Measurements from ENCODE around the gene IGSF8.

Gene IGSF8

DNA sequence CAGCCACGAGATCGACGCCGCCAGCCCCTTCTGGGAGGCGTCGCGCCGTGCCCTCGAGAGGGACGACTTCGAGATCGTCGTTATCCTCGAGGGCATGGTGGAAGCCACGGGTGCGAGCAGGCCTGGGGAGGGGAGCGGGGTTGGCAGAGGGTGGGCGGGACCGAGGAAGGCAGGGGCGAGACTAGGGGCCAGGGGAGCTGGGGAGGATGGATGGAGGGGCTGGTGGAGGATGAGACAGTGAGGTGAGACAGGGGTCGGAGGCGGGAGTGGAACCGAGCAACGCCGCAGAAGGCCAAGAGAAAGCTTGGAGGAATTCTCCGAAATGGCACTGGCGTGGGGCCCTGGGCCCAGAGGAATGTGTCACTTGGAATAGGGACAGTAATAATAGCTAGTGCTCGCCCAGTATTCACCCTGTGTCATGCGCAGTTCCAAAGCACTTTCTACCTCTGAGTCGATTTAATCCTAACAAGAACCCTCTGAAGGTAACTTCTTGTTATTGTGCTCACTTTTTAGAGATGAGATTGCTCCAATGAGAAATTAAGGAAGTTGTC, 13.6 kb downstream of the IGSF8 start:
- DNase-seq, result no peak

DNA sequence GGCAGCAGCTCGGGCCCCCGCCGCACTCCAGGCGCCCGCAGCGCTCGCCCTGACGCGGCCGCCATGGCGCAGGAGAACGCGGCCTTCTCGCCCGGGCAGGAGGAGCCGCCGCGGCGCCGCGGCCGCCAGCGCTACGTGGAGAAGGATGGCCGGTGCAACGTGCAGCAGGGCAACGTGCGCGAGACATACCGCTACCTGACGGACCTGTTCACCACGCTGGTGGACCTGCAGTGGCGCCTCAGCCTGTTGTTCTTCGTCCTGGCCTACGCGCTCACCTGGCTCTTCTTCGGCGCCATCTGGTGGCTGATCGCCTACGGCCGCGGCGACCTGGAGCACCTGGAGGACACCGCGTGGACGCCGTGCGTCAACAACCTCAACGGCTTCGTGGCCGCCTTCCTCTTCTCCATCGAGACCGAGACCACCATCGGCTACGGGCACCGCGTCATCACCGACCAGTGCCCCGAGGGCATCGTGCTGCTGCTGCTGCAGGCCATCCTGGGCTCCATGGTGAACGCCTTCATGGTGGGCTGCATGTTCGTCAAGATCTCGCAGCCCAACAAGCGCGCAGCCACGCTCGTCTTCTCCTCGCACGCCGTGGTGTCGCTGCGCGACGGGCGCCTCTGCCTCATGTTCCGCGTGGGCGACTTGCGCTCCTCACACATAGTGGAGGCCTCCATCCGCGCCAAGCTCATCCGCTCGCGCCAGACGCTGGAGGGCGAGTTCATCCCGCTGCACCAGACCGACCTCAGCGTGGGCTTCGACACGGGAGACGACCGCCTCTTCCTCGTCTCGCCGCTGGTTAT, 14.2 kb downstream of the IGSF8 start:
- DNase-seq, result peak; percentile 71

DNA sequence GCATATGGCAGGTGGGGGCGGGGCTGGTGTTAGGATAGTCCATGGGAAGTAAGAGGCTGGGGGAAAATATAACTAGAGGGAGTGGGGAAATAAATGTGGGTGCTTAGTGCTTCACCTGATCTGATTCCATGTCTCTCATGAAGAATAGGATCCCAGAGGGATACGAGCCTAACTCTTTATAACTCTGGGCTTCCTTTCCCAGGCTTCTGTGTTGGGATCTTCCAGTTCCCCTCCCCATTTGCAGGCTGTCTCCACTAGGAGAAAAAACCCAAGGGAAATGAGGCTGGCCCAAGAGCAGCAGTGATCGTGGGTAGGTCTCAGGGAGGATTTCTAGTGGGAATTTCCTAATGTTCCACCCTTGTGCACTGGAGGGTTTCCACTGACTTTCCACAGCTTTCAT, 15.5 kb downstream of the IGSF8 start:
- DNase-seq, result no peak

DNA sequence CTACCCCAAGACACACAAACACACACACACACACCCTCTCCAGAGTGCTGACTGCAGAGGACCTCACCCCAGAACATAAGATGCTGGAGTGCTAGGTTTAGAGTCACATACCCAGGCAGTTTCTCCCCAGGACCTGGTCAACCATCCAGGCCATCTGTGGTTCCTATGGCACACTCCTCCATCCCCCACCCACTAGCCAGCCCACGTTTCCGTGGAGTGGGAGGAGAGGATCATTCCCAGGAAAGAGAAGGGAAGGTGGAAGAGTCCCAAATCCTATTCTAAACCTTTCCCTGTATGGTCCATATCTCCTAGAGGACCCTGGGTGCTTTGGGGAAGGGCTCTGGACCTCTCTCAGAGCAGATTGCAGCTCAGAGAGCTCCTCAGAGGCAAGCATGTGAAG, 15.9 kb downstream of the IGSF8 start:
- no peak for DNase-seq

DNA sequence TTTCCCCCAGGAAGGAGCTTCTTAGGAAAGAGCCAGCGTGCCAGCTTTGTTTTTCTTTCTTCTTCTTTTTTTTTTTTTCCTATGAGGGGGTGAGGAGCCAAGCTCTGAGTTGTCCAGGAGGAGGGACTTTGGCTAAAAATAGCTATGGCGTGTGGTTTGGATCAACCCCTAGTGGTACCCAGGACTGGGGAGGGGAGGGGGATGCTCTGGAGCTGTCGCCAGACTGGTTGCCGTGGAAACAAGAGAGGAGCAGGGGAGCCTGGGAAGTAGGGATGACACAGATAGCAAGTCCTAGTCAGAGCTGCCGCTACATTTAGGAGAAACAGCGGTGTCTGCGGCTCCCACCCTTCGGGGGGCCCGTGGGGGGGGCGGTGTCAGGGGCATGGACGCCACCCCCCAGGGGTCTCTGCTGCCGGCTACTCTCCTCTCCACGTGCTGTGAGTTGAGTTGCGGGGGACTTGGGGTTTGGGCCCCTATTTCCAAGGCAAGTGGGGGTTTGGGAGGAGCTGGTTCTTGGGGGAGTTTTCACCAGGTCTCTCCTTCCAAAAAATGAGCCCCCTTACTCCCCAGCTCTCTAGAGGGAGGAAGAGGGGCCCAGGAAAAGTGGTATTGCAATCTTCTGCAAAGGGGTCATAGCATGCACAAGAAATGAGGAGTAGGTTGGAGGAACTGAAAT, 17.0 kb downstream of the IGSF8 start, which contains the start of gene KCNJ9:
Gene KCNJ9, plus strand, starts transcription at position 278 of the 676 bp plus-strand sequence. CDS start 2,493 bp downstream, outside the sequence.
- DNase-seq, result no peak

DNA sequence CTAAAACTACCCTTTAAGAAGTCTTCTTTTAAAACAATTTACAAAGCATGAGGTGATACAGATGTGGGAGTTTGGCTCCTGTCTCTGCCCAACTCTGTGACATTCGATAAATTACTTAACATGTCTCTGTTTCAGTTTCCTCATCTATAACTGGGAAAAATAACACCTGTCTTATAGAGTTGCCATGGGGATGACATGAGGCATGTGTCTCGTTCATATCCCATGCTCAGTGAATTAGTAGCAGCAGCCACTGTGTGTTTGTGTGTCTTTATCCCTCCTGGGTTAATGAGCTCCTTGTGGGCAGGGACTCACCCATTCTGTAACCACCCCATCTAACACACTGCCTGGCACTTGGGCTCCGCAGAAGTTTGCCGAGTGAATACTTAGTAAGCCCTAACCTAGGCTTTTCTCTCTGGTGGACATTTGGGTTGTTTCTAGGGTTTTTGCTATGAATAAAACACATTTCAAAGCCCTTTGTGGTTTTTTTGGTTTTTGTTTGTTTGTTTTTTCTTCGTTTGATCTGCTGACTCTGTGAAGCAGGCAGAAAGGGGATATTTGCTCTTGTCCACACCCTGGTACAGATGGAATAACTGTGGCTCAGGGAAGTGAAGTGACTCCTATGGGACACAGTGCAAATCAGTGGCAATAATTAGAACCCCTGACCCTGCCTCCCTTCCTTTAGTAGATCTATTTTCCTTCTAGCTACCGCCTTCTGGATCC, 17.9 kb downstream of the IGSF8 start:
- DNase-seq, result no peak

DNA sequence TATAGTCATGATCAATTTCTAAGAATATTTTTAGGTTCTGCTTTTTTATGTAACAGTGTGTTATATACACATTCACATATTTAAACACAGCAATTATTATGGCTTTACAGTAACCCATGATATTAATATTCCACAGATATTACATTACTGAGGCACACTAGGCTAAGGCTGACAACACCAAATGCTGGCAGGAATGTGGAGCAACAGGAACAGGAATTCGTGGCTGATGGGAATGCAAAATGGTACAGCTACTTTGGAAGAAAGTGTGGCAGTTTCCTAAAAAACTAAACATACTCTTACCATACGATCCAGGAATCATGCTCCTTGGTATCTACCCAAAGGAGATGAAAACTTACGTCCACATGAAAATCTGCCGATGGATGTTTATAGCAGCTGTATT, 19.0 kb downstream of the IGSF8 start:
- no peak for DNase-seq

DNA sequence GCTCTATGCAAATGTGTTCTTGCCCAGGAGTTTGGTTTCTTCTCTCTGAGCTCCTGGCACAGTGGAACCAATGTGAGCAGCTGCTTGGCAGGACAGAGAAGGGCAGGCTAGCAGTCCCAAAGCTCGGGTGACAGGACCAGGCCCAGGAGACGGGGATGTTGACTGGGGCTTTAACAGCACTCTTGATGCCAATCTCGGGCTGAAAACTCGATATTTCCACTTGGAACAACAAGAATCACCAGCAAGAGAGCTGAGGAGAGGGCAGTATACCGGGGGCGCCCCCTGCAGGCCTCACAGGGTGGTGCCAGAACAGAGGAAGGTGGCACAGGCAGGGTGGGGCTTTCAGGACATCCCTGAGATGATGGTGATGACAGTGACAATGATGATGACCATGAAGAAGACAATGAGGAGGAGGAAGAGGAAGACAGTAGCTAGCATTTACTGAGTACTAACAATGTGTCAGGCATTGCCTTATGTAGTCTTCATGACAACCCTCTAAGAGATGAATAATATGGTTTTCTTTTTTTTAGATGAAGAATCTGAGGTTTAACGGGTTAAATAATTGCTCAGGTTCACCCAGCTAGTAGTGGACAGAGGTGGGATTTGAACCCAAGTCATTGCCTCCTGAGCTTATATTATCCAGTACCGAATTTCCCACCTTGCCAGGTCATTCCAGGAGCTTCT, 19.8 kb downstream of the IGSF8 start:
- peak; percentile 2 for DNase-seq

DNA sequence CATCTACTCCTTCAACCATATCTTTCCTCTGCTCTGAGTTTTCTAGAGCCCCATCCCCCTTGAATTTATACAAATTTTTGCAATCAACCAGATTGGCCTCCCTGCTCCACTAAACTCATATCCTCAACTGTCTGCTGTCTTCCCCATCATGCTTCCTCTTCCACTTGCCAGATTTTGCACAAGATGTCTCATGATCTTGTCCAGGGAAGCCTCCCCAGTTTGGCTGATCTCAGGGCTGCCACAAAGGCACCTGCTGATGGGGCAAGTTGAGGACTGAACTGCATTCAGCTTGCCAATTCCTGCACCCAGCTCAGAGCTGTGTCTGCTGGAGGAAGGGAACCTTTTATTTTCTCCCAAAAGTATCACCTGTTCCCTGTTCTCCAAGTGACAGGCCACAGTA, 20.9 kb downstream of the IGSF8 start:
- no peak for DNase-seq

DNA sequence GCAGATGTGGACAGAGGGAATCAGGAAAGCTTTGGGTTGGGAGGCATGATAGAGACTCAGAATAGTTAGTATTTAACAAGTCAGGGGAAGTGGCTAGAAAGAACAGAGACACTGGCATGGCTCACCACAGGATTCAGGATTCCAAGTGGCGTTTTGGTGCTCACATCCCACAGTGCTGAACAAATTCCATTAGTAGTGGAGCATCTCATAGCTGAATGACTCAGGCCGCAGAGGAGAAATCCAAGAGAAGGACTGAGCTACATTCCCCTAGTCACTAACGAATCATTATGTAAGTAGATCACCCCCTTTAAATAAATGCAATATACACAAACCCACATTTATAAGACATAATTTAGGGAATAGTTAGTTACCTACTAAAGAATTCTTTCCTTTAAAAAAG, 22.1 kb downstream of the IGSF8 start:
- no peak for DNase-seq

DNA sequence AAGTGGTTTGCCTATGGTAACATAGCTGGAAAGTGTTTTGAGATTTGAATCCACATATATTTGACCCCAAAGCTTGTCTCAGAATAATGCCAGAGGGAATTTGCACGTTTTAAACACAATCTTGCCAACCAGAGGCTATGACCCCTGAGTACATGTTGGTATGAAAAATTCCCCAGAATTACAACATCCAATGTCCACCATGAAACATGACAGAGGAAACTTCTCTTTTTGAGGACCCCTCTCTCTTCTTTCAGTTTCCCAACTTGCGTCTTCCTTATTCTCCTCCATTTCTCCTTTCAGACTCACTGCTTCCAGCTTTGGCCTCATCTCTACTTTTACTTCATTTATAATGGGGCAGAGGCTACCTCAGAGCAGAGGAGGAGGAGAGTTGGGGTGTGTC, 22.6 kb downstream of the IGSF8 start:
- DNase-seq, result no peak

DNA sequence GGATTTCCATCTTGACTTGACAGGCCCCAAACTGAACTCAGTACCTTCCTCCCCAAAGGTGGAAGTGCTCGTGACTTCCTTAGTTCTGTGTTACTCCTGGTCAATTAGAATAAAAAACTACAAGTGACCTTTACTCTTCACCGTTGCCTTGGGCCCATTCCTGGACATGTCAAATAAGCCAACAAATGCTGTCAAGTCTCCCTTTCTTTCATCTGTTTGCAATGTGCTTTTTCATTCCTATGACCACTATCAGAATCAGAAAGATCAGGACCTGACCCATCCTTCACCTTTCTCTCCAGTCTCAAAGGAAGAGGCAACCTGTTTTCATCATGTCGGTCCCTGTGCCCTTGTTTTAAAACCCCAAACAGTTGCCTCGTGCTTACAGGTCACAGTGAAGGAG, 23.6 kb downstream of the IGSF8 start:
- no peak for DNase-seq

DNA sequence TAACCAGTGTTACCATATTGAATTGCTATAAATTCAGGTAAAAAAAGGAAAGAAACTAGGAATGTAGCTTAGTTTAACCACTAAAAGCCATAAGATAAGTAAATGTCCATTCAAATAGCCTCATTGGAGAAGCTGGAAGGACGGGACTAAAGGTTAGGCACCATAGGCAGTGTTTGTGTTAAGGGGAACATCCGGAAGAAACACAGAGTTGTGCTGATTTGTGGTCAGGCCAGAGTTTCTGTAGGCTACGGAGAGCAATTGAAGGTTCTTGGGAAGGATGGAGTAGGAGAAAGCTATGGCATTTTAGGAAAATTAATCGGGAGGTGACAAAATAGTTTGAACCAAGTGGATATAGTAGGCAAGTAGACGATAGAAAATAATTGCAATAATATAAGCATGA, 27.1 kb downstream of the IGSF8 start:
- DNase-seq, result no peak

DNA sequence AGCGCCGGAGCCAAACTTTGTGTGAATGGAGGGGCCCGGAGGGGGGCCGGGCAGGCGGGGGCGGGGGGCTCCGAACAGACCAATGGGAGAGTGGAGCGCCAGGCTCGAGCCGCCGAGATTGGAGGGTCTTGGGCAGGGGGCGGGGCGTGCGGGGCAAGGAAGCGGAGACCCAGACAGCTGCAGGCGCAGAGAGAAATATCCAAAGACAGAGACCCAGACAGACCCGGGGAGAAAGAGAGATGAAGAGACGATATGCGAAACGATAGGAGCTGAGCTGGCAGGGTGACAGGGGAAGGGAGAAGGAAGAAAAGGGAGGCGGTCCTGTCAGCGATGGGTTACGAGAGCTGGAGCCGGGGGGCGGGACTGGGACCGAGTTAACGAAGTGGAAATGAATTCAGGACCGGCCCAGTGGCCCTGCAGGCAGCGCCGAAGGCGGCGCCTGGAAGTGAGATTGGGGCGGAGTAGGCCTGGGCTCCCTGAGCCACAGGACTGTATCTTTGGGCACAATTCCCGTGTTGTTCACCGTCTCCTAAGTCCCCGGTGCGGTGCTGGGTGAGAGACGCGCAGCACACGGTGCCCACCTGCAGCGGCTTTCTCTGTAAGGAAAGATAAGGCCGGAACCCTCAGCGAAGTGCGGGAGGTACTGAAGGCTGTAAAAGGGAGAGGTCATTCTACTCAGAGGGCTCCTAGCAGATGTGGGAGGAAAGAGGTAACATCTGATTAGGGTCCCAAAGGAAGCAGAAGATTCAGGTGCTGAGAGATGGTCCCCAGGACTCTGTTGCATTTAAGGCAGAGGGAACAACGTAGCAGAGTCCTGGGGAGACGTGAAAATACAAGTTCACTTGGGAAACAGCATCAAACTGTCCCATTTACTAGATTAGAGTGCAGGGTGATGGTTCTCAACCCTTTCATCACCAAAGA, 27.9 kb downstream of the IGSF8 start:
- peak; percentile 60 for DNase-seq

DNA sequence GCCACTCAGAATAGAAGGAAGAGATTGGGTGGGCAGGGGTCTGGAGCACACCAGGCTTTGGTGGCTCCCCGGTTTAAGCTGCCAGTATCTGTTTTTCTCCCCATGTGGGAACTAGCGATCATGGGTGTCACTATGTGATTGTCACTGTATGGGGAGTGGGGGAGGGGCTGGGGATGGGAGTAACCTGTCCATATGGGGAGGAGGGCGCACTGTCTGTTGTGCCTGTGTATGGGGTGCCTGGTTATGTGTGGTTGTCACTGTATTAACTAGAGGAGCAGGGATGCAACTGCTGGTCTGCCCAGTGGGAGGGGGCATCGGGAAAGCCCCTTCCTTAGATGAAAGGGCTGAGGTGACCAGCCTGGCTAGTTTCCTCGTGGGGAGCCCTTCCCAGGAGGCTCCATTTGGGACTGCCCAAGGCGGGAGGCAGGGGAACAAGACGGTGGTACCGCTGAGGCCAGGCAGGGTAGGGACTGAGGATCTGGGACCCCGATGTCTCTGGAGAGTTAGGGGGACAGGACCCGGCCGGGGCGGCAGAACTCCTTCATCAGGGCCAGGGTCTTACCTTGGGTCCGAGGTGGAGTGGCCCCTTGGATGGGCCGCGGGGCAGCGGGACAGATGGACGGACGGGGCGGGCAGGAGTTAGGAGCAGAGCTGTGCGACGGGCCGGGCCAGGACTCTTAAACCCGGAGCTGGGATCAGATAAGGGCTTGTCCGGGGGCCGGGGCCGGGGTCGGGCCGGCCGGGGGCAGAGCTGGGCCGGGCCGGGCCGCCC, 28.8 kb downstream of the IGSF8 start, which contains the start of gene KCNJ10:
Gene KCNJ10, minus strand, starts transcription at position 701 of the 772 bp plus-strand sequence. CDS start 27,628 bp downstream, outside the sequence.
- no peak for DNase-seq

DNA sequence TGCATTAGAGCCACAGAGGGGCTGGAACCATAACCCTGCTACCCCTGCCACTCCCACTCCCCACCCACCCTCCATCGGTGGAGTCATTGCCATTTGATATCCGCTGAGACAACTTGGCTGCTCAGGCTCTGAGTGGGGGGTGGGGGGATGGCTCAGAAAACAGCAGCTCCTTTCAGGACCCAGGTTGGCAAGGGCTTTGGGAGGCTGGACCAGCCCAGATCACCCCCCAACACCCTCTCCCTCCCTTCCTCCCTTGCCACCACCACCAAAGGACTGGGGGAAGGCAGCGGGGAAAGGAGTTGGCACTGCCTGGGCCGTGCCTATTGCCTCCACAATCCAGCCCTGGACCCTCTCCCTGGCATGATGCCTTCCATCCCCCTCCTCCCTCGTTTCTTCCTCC, 30.2 kb downstream of the IGSF8 start:
- DNase-seq, result no peak

DNA sequence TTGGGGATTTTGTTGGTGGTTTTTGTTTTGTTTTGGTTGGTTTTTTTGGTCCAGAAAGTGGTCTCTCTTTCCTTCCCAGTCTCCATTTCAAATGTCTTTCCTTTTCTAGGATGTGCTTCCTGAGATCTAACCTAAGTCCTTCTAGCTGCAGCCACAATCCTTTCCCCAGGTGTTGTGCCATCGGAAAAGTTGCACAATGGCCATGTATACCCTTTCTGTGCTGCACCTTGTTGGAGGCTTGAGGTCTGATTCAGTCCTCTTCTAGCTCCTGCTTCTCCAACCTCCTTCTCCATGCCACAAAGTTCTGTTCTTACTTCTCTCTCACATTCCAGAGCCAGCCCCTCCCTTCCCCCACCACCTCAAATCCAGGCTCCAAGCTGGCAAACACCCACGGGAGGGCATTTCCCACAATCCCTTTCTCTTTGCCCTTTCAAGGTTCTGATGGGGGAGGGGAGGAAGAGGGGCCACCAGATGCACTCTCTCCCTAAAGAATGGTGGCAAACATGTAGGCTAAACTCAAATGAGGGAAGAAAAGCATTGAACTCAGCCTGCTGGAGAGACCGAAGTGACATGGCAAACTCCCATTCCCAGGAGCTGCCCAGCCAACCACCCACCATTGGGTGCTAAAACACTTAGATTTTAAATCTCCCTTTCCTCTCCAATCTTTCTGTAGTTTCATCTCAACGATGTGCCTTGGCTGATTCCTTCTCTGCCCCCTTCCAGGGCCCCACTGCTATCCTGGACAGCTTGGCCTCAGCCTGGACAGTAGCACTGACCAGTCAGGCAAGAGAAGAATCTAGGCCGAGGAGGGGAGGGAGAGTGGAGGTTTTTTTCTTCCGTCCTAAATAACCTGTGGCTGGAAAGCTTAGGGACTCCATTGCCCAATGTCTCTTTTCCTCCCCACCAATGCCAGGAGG, 31.3 kb downstream of the IGSF8 start:
- no peak for DNase-seq

DNA sequence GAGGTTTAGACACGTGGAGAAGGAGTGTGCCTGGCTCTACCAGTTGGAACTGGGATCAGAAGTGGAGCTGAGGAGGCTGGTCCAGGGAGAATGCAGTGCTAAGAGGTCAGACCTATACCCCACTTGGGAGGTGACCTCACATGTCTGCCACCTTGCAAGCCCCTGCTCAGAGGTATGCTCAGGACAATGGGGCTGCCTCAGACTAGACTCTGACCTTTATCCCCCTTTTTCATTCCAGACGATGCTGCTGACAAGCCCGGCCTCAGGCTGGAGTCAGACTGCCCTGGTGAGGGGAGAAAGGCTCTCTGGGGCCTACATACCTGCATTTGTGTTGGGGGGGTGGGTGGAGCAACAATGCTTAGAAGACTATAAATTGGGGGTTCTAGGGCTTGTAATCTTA, 33.7 kb downstream of the IGSF8 start:
- no peak for DNase-seq

DNA sequence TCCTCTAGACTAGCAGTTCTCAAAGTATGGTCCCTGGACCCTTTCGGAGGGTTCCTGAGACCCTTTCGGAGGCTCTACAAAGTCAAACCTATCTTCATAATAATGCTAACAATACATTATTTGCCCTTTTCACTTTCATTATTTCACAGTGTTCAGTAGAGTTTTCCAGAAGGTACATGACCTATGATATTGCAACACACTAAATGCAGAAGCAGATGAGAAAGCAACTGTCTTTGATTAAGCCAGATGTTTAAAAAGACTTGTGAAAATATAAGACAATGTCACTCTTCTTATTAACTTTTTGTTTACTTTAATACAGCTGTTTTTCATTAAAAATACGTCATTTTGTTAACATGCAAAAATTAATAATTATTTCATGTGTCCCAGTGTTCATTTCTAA, 34.3 kb downstream of the IGSF8 start:
- no peak for DNase-seq

DNA sequence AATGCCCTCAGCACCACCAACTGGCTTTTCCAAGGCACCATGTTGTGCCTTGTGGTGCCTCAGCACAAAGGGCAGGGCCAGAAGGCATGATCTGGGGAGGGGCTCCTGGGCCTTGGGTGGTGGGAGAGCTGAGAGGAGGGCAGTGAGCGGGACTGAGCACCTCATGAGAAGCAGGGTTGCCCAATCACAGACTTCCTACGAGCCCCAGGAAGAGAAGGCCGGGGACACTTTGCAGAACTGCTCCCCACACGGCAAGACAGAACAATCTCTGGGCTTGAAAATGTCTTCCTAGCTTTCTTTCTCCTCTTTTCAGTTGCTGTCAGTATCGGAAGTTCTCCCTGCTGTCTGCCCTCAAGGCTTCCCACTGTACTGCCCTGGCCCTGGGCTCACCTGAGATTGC, 35.2 kb downstream of the IGSF8 start:
- DNase-seq, result no peak
